ENCODE measurements around the gene CDRT15L2.
"Not testable (repeated sequence)": the region's sequence is repeated elsewhere in the genome, so short reads cannot be mapped to it uniquely, and the experiment has no call there.

CDRT15L2 gene

DNA sequence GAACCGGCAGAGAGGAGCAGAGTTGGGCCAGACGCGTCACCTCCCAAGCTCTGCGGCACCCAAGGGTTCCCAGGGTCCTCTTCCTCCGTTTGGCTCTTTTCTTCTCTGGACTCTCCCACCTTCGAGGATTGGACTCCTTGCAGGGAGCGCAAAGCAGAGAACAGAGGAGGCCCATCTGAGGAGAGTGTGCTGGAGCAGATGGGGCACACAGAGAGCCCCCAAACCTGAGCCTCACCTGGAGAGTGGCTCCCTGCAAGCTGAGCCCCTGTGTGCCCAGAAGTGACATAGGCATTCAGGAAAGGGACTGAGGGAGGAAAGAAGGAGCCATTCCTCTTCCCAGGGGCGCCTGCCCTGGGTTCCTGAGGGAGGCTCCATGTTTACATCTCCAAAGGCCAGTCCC lies 6.3 kb upstream of the CDRT15L2 start:
- not testable (repeated sequence) for DNase-seq (ENCODE audit: low read depth in 2 of 2)

DNA sequence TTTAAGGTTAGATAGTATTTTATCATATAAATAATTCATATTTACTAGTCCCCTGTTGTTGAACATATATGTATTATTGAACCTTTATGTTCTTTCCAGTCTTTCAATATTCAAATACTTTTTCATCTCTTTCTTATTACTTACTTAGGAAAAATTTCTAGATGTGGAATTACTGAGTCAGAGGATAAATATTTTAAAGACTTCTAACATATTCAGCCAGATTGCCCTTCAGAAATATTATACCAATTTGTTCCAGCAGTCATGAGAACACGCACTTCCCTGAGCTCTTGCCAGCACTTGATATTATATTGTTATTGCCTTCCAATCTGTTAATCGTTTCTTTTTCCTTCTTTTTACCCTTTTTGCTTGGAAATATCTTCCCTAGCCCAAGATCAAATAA lies 4.5 kb upstream of the CDRT15L2 start:
- not testable (repeated sequence) for DNase-seq (ENCODE audit: low read depth in 2 of 2)

GRCh38 chr17:20583891-20584577 lies 4.5 kb downstream of the CDRT15L2 start:
- not testable (repeated sequence) for DNase-seq (ENCODE audit: low read depth in 2 of 2)

GRCh38 chr17:20588744-20589453 lies 9.4 kb downstream of the CDRT15L2 start:
- not testable (repeated sequence) for DNase-seq (ENCODE audit: low read depth in 2 of 2)

DNA sequence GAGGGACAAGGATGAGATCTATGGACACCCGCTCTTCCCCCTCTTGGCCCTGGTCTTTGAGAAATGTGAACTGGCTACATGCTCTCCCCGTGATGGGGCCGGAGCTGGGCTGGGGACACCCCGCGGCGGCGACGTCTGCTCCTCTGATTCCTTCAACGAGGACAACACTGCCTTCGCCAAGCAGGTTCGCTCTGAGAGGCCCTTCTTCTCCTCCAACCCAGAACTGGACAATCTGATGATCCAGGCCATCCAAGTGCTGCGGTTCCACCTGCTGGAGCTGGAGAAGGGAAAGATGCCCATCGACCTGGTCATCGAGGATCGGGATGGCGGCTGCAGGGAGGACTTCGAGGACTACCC lies 9.9 kb downstream of the CDRT15L2 start:
- DNase-seq (ENCODE audit: low read depth in 2 of 2): not testable (repeated sequence)

- DNase-seq (ENCODE audit: low read depth in 2 of 2): not testable (repeated sequence)
Observed at GRCh38 chr17:20591040-20591439, 11.5 kb downstream of the CDRT15L2 start.

DNA sequence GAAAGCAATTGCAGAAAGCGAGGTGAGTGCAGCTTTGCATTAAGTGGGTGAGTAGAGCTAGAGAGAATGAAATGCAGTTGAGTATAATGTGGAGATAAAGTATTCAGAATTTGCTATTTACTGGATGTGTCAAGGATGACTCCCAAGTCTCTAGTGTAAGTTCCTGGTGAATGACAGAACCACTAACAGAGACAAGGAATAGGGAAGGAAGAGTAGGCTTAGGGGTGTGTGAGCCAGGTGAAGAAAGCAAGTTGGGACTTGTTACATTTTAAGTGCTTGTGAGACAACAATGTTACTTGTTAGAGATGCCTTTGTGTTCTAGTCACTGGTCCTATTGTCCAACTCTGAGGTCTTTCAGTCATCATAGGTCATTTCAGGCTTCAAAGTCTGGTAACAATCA lies 26.0 kb downstream of the CDRT15L2 start:
- DNase-seq (ENCODE audit: low read depth in 2 of 2): not testable (repeated sequence)

DNA sequence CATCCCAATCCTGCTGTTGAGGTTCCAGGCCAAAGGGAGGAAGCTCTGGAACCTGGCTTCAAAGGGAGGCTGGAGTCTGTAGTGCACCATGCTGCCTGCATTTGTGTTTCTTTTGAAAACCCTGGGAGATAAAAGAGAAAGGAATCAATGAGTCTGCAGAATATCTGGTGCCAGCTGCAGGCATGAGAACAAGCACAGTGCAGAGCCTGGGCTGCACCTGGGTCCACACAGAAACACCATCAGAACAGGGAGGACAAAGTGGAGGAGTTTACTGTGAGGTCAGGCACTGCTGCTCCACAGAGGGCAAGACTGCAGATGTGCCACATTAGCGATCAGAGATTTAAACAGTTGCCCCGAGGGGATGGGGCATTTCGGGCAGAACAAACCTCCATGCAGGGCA lies 30.0 kb downstream of the CDRT15L2 start:
- DNase-seq (ENCODE audit: low read depth in 2 of 2): not testable (repeated sequence)

- DNase-seq (ENCODE audit: low read depth in 2 of 2): no peak
Observed at GRCh38 chr17:20611309-20611708, 31.8 kb downstream of the CDRT15L2 start.

DNA sequence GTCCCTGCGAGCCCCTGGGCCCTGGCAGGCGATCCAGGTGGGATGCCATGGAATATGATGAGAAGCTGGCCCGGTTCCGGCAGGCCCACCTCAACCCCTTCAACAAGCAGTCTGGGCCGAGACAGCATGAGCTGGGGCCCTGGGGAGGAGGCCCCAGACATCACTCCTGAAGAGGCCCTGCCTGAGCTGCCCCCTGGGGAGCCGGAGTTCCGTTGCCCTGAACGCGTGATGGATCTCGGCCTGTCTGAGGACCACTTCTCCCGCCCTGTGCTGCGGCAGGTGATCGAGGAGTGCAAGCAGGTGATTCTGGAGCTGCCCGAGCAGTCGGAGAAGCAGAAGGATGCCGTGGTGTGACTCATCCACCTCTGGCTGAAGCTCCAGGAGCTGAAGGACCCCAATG lies 33.1 kb downstream of the CDRT15L2 start:
- no peak for DNase-seq (ENCODE audit: low read depth in 2 of 2)

DNA sequence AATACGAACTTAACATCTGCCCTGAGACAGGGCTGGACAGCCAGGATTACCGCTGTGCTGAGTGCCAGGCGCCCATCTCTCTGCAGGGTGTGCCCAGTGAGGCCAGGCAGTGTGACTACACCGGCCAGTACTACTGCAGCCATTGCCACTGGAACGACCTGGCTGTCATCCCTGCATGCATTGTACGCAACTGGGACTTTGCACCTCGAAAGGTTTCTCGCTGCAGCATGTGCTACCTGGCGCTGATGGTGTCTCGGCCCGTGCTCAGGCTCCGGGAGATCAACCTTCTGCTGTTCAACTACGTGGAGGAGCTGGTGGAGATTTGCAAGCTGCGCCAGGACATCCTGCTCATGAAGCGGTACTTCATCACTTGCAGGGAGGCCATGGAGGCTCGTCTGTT lies 33.7 kb downstream of the CDRT15L2 start:
- no peak for DNase-seq (ENCODE audit: low read depth in 2 of 2)

DNA sequence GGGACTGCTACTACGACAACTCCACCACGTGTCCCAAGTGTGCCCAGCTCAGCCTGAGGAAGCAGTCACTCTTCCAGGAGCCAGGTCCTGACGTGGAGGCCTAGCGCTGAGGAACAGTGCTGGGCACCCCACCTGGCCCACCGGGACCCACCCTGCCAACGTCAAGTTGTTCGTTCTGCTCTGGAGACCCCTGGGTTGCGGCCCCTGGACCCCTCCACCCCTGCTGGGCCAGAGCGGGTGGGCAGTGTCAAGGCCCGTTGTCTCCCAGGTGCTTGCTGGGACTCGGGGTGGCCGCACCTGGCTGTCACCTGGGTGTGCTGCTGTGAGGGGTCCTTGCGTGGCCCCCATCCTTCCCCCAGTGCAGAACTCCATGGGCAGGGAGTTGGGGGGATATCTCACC lies 34.4 kb downstream of the CDRT15L2 start:
- no peak for DNase-seq (ENCODE audit: low read depth in 2 of 2)

GRCh38 chr17:20615461-20615860 lies 35.9 kb downstream of the CDRT15L2 start:
- DNase-seq (ENCODE audit: low read depth in 2 of 2): not testable (repeated sequence)
